Activated T-cell treated with anti-CD3 and anti-CD28 coated beads, Interleukin-2, amount 50 U/mL, for 1 hour (primary cell): Measurements from ENCODE around the gene TMEM151B.
"Not testable (repeated sequence)": the region's sequence is repeated elsewhere in the genome, so short reads cannot be mapped to it uniquely, and the experiment has no call there.

ENCODE experiments used
- DNase-seq: peaks from one replicate; pipeline ENCODE4 v3.0.0-alpha.2; 2020

Gene TMEM151B

DNA sequence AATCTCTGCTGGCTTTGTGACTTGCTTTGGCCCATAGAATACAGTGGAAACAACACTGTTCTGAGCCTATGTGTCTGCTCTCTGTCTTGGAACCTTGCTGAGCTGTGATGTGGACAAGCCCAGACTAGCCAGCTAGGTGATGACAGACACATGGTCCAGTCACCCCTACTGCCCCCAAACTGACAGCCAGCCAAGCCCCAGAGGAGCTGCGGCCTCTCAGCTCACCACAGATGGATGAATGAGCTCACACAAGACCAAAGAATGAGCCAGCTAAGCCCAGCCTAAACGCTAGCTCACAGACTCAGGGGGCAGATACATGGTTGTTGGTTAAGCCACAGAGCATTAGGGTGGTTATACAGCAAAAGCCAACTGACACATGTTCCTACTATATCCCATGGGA is 38.8 kb downstream of the TMEM151B start:
- DNase-seq, result no peak

GRCh38 chr6:44309631-44310030 is 39.4 kb downstream of the TMEM151B start:
- DNase-seq, result no peak

DNA sequence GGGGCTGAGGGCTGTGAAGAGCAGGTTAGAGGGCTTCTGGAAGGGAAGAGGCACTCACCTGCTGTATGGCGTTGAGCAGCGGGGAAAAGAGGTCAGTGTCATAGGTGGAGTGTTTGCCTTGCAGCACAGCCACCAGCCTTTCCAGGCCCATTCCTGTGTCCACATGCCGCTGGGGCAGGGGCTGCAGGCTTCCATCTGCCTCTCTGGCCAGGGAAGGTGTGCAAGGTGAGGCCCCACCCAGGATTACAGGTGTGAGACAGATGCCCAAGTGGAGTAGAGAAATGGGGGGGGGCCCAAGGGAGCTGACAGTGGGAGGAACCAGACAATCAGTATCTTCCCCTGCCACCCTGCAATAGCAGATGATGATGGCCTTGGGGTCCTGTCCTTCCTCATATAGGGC is 40.0 kb downstream of the TMEM151B start:
- no peak for DNase-seq

DNA sequence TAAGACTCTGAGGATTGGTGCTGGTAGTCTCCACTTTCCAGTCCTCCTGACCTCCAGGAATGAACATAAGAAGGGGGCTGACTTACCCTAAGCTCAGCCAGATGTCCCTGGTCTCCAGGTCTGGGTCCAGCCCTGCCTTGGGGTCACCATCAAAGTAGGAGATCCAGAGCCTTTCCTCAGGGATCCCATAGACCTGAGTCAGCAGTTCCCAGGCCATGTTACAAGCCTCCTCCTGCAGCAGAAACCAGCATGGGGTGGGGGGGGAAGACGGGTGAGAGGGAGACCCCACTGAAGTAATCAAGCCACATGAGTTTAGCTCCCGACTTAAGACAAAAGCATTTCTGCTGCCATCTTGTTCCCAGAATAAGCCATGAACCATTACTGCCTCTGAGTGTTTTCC is 41.1 kb downstream of the TMEM151B start:
- DNase-seq, result no peak

- DNase-seq, result no peak
Measured at GRCh38 chr6:44311767-44312166, 41.5 kb downstream of the TMEM151B start.

DNA sequence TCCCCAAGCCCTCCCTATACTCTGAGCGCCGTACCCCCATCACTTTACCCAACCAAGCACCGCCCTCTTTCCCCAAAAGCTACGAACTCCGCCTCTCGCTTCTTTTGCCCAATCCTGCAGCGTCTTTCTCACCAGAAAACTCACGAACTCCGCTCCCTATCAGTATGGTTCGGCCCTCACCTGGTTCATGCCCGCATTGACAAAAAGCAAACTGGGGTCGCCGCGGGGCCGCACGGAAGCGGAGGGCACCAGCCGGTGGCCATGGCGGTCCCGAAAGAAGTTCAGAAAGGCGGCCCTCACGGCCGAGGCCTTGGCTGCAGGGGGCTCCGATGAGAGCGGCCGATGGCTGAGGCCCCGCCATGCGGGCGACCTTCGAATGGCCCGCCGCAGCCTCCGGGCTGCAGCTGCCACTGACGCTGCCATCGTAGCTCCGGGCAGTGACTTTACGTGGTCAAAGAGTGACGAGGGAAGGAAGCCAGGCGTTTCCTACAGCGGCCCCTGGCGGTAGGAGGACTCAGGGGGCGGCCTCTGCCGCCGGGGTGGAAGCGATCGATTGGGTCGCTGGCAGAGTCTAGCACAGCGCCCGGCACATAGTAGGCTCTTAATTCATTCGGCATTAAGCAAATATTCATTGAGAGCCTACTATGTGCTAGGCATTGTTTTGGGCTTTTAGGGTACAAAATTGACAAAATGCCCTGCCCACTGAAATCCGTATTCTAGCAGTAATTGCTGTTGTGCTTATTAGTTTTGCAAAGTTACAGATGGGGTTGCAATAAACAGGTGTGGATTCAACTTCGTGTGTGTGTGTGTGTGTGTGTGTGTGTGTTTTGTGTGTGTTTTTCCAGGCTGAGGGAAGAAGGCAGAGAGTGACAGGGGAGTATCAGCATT is 42.9 kb downstream of the TMEM151B start, which contains the start of gene AARS2:
AARS2 (minus strand) TSS at position 447 of the 888 bp plus-strand sequence; CDS start at position 423, 24 bp downstream.
- peak; percentile 96 for DNase-seq

- not testable (repeated sequence) for DNase-seq
Measured at GRCh38 chr6:44314657-44315056, 44.4 kb downstream of the TMEM151B start.

GRCh38 chr6:44315516-44315915 is 45.3 kb downstream of the TMEM151B start:
- DNase-seq, result no peak

DNA sequence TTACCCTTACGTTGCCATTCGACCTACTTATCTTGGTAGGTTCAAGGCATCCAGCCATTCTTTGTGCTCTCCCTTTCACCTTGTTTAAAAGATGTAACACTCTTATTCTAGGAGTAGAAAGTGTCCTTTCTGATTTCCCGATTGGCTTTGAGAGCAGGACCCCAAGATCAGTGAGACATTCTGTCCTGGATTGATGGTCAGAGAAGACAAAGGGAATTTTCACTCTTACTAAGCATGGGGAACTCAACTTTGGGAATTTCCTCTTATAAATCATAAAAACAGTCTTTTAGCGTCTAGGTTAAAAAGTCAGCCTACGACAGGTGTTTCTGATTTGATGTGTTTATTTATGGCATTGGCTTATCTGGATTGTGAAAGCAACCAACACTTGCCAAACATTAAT is 45.7 kb downstream of the TMEM151B start:
- no peak for DNase-seq

GRCh38 chr6:44316481-44316880 is 46.2 kb downstream of the TMEM151B start:
- DNase-seq, result no peak

- not testable (repeated sequence) for DNase-seq
Measured at GRCh38 chr6:44317136-44317631, 46.9 kb downstream of the TMEM151B start.

- no peak for DNase-seq
Measured at GRCh38 chr6:44321210-44321609, 51.0 kb downstream of the TMEM151B start.

DNA sequence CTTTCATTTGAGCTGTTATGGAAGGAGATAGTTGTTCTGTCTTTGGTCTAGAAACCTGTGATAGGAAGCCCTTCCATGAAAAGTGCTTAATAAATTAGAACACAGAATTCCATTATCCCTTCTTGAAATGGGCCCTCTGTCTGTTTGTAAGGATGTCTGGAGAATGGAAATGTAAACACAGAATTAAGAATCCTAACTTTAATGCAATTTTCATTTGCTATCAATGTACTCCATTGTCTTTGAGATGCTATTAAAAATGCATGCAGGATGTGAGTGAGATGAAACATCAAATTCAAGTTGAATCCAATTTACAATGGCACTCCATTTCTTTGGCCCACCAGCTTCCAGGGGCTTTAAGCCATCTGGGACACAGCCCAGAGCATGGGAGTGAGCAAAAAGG is 56.8 kb downstream of the TMEM151B start:
- no peak for DNase-seq

DNA sequence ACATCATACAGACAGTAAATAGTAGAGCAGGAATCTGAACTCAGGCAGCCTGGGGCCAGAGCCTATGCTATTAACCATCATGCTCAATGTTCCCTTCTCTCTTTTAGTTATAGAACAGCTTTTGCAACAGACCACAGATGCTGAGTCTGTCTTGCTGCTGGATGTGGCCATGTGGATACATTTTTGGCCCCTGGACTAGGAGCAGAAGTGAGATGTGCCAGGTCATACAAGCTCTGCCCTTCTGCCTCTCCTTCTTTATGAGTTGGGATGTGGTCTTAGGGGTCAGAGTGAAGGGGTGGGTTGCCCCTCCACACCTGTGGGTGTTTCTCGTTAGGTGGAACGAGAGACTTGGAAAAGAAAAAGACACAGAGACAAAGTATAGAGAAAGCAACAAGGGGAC is 57.5 kb downstream of the TMEM151B start:
- DNase-seq, result no peak

DNA sequence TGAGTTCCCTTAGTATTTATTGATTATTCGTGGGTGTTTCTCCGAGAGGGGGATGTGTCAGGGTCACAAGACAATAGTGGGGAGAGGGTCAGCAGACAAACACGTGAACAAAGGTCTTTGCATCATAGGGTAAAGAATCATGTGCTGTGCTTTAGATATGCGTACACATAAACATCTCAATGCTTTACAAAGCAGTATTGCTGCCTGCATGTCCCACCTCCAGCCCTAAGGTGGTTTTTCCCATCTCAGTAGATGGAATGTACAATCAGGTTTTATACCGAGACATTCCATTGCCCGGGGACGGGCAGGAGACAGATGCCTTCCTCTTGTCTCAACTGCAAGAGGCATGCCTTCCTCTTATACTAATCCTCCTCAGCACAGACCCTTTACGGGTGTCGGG is 58.0 kb downstream of the TMEM151B start:
- DNase-seq, result not testable (repeated sequence)

DNA sequence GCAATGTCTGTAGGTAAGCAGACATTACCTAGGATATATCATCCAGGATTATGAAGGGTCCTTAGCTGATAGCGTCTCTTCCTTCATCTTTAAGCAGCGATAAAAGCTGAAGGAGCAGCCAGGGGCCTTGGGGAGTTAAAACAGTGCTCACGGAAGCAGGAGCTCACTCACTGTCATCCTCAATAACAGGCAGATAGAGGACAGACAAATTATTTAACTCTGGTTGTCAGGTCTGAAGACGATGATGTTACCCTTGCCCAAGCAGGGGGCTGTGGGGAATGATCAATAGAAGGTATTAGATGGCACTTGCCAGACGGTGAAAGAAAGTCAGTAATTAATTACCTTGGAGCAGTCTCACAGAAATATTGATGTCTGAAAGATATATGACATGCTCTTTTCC is 59.6 kb downstream of the TMEM151B start:
- no peak for DNase-seq

- no peak for DNase-seq
Measured at GRCh38 chr6:44332585-44332984, 62.3 kb downstream of the TMEM151B start.

DNA sequence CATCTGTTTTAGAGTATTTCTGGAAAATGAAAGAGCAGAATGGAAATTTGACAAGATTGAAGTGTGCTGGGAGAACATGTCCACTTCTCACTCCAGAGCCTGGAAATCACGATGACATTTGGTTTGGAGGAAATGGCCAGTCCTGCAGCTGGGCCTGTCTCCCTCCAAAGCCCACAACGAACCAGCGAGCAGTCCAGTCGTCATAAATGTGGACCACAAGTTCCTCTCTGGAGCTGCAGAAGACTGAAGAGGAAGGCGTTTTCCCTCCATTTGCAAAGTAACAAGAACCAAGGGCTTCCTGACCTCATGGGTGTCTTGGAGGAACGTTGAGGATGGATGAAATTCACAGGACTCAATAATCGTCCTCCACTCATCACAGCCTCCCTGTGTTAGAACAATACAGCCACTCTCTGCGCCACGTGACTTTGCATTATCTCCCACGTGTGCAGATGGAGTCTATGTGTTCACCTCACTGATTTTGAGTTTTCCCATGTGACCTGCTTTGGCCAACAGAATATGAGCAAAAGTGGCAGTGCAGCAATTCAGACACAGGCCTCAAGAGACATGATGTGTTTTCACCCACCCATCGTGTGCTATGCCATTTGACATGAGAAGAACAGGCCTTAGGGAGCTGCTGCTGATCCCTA is 63.1 kb downstream of the TMEM151B start:
- no peak for DNase-seq

- no peak for DNase-seq
Measured at GRCh38 chr6:44333942-44334341, 63.7 kb downstream of the TMEM151B start.

- DNase-seq, result no peak
Measured at GRCh38 chr6:44335631-44336030, 65.4 kb downstream of the TMEM151B start.

GRCh38 chr6:44338228-44339122 is 68.2 kb downstream of the TMEM151B start:
- peak; percentile 67 for DNase-seq

GRCh38 chr6:44339301-44339700 is 69.1 kb downstream of the TMEM151B start:
- DNase-seq, result no peak
